Transverse colon (tissue), 4 donors: ENCODE data around the gene ALDH16A1. TPM values are rescaled to one million over a fixed set of nuclear protein-coding genes. Genes with fewer than 3 reads are reported as not detected.
"Not testable (repeated sequence)": the region's sequence is repeated elsewhere in the genome, so short reads cannot be mapped to it uniquely, and the experiment has no call there.

Source experiments
- DNase-seq: peaks from one replicate; pipeline ENCODE4 v3.0.0-alpha.2; 2019
- H3K27ac ChIP-seq, 4 donors: fragments of 200-600 bp; sonication (generic); 2 replicates each; pipeline ENCODE4 v1.5.1; 2016 to 2018; ENCODE audit warnings: inconsistent platforms in 4 of 4
- H3K27me3 ChIP-seq: fragments of 200-600 bp; sonication (generic); 2 replicates; pipeline ENCODE4 v1.5.1; 2017; ENCODE audit warnings: inconsistent platforms
- H3K36me3 ChIP-seq, 4 donors: fragments of 200-600 bp; sonication (generic); 2 replicates each; pipeline ENCODE4 v1.5.1; 2017 to 2019; ENCODE audit warnings: inconsistent platforms in 4 of 4
- H3K4me1 ChIP-seq, 4 donors: fragments of 200-600 bp; sonication (generic); 2 replicates each; pipeline ENCODE4 v1.5.1; 2017 to 2020; ENCODE audit warnings: inconsistent platforms in 4 of 4
- H3K4me3 ChIP-seq, 4 donors: fragments of 200-600 bp; sonication (generic); 1 replicate in 1 of 4; 2 replicates in 3 of 4; pipeline versions ENCODE4 v1.5.1 to v1.6.1; 2017 to 2019; ENCODE audit warnings: inconsistent platforms in 4 of 4
- H3K9me3 ChIP-seq, 2 donors: fragments of 200-600 bp; sonication (generic); 2 replicates each; pipeline ENCODE4 v1.5.1; 2017 to 2019; ENCODE audit warnings: inconsistent platforms in 2 of 2
- CTCF ChIP-seq, 5 experiments: fragments of 200-600 bp in 3 of 5; fragments of 450-650 bp in 2 of 5; sonication (generic) in 3 of 5; IDR thresholded peaks; 1 replicate in 2 of 5; 2 replicates in 3 of 5; pipeline ENCODE4 v1.5.1; 2016 to 2017; ENCODE audit warnings: antibody characterized with exemption in 5 of 5, inconsistent platforms in 3 of 5, mild to moderate bottlenecking in 2 of 5, moderate library complexity in 1 of 5
- EP300 ChIP-seq: sonication (generic); formaldehyde crosslinking; IDR thresholded peaks from one replicate; pipeline ENCODE4 v1.6.1; 2017; ENCODE audit warnings: antibody characterized with exemption, low read depth
- POLR2A ChIP-seq: fragments of 450-650 bp; IDR thresholded peaks from one replicate; pipeline ENCODE4 v1.6.1; 2016; ENCODE audit warnings: antibody characterized with exemption, mild to moderate bottlenecking, moderate library complexity
- POLR2AphosphoS5 ChIP-seq, 3 donors: sonication (generic); formaldehyde crosslinking; IDR thresholded peaks; one replicate each; pipeline ENCODE4 v1.6.1; 2016; ENCODE audit warnings: antibody characterized with exemption in 3 of 3
- WGBS, 2 donors: methylation state at CpG; one replicate each; pipeline ENCODE4 v1.1.5; 2018; ENCODE audit warnings: low coverage in 1 of 2; 5-methylcytosine and 5-hydroxymethylcytosine counted together
- in situ Hi-C, 4 donors: fragments of 200-750 bp; cut with MboI; loops; one replicate each; pipeline versions ENCODE4 v1.15.0 to v1.15.1; 2017; ENCODE audit warnings: low sequenced_read_pairs in 3 of 4, low pct_ligation_motif_present in 1 of 4, low pct_unique_long_range_greater_than_20kb in 1 of 4
- intact Hi-C: fragments of 100-400 bp; cut with DNase I; formaldehyde crosslinking; loops from one replicate; pipeline ENCODE4 v1.15.1; 2023; ENCODE audit warnings: low total_unique reads
- total RNA-seq, 4 donors: library from RNA; depleted of rRNA; stranded (reverse); fragments of >200 nt; gene quantifications; one replicate each; pipeline ENCODE4 v1.1.0, GENCODE V29; 2016

Gene ALDH16A1
- total RNA-seq, 4 donors from 2014 or later, result 24.3 to 465 (median 43.1) TPM

GRCh38 chr19:49442771-49443365 lies 10.2 kb upstream of the ALDH16A1 start:
- Histone ChIP-seq H3K4me3 (peak overlapping the region; percentile 51 to 64 (median 54)), H3K9me3 (no peaks in the 10 kb centered on the region), H3K4me1 (peaks cover 0 to 28% (median 4%) of the 10 kb centered on the region in 4 donors), H3K27me3 (peaks cover 50% of the 10 kb centered on the region), H3K36me3 (no peaks in the 10 kb centered on the region), H3K27ac (peak overlapping the region; percentile 76 to 84 (median 82))
- intact Hi-C loops, result loop anchor here (2.0 to 10.0 kb wide), 3 partner anchors 51 to 218 kb away; no protein-coding TSS in a partner anchor
- in situ Hi-C loops, result loop anchor here in 2 of 4 donors (5.0 to 10.0 kb wide), 2 partner anchors 48 to 51 kb away; no protein-coding TSS in a partner anchor
- DNase-seq, result peak; percentile 96
- TF ChIP-seq CTCF (IDR thresholded peaks at IDR 0.05) (no peak), POLR2A (peak; percentile 35), POLR2AphosphoS5 (IDR thresholded peaks at IDR 0.05) (peak in 1 of 3 donors; percentile 49)
- WGBS, 2 donors, result 1 to 2% methylated on average over 10 to 22 of the region's 43 CpGs

- peak overlapping the region; percentile 76 to 84 (median 82) for H3K27ac ChIP-seq
- peak in 1 of 3 donors; percentile 6 for TF ChIP-seq POLR2AphosphoS5 (IDR thresholded peaks at IDR 0.05)
- peak; percentile 74 to 96 (median 82) for TF ChIP-seq CTCF (IDR thresholded peaks at IDR 0.05)
- TF ChIP-seq POLR2A, result peak; percentile 15
- no peak for TF ChIP-seq EP300
- peaks cover 0 to 32% (median 4%) of the 10 kb centered on the region in 4 donors for H3K4me1 ChIP-seq
- WGBS, 2 donors, result 0% methylated on average over 17 to 27 of the region's 47 CpGs
- no peaks in the 10 kb centered on the region for H3K9me3 ChIP-seq
- H3K27me3 ChIP-seq, result peaks cover 43% of the 10 kb centered on the region
- intact Hi-C loops, result loop anchor here (2.0 to 10.0 kb wide), 3 partner anchors 51 to 219 kb away; no protein-coding TSS in a partner anchor
- DNase-seq, result peak; percentile 95
- peak overlapping the region; percentile 51 to 64 (median 54) for H3K4me3 ChIP-seq
- H3K36me3 ChIP-seq, result peaks cover 0 to 3% (median 0%) of the 10 kb centered on the region in 4 donors
- in situ Hi-C loops, result loop anchor here in 2 of 4 donors (5.0 to 10.0 kb wide), 2 partner anchors 49 to 51 kb away; no protein-coding TSS in a partner anchor
Observed at GRCh38 chr19:49443366-49444099, 9.5 kb upstream of the ALDH16A1 start.

- intact Hi-C loops (loop anchor here (5.0 to 10.0 kb wide), 2 partner anchors 52 to 219 kb away; no protein-coding TSS in a partner anchor), in situ Hi-C loops (loop anchor here in 2 of 4 donors (5.0 to 10.0 kb wide), 2 partner anchors 49 to 52 kb away; no protein-coding TSS in a partner anchor)
- not testable (repeated sequence) for DNase-seq, H3K9me3 ChIP-seq, H3K36me3 ChIP-seq
- WGBS, 2 donors, result 47% methylated on average over 5 of the region's 5 CpGs; no CpG with 5 or more reads in 1 of the 2 donors
- H3K4me1 ChIP-seq, result peaks cover 0 to 32% (median 4%) of the 10 kb centered on the region in 4 donors
- H3K27me3 ChIP-seq, result peaks cover 36% of the 10 kb centered on the region
- peak overlapping the region in 2 of 4 donors; percentile 76 to 83 for H3K27ac ChIP-seq
- H3K4me3 ChIP-seq, result peak overlapping the region in 1 of 4 donors; percentile 64
Observed at GRCh38 chr19:49444100-49444700, 8.8 kb upstream of the ALDH16A1 start.

- in situ Hi-C loops (loop anchor here in 1 of 4 donors (10.0 kb wide), 1 partner anchor 51 kb away; no protein-coding TSS in a partner anchor), intact Hi-C loops (loop anchor here (10.0 kb wide), 1 partner anchor 221 kb away; no protein-coding TSS in a partner anchor)
- Histone ChIP-seq H3K4me3 (no peak overlapping the region), H3K4me1 (peaks cover 4 to 41% (median 12%) of the 10 kb centered on the region in 4 donors), H3K27ac (no peak overlapping the region), H3K27me3 (peaks cover 18% of the 10 kb centered on the region), H3K36me3 (peaks cover 0 to 13% (median 2%) of the 10 kb centered on the region in 4 donors), H3K9me3 (no peaks in the 10 kb centered on the region)
- 33 to 58% methylated on average over 1 to 3 of the region's 3 CpGs for WGBS, 2 donors
- TF ChIP-seq POLR2A, result no peak
- DNase-seq, result no peak
Observed at GRCh38 chr19:49445997-49446396, 7.0 kb upstream of the ALDH16A1 start.
